K562 (cell line): ENCODE results near the gene ZDHHC19. TPM values are rescaled to one million over a fixed set of nuclear protein-coding genes. Genes with fewer than 3 reads are reported as not detected.

Experiments used
- BRD4 ChIP-seq: fragments of 200-600 bp; sonication (generic); IDR thresholded peaks from 2 replicates; pipeline ENCODE4 v1.6.1; 2017; ENCODE audit warnings: inconsistent platforms
- CBX3 ChIP-seq, 2 experiments: IDR thresholded peaks; 1 replicate in 1 of 2; 2 replicates in 1 of 2; pipeline ENCODE4 v1.6.1; 2012; ENCODE audit warnings: inconsistent platforms in 2 of 2, low read length in 2 of 2, borderline replicate concordance in 1 of 2, control low read depth in 1 of 2
- DMBX1 ChIP-seq: fragments of 250-450 bp; sonication (Bioruptor Pico); IDR thresholded peaks from 2 replicates; pipeline ENCODE4 v1.8.0; 2022; ENCODE audit warnings: inconsistent platforms, mild to moderate bottlenecking, moderate library complexity, borderline replicate concordance
- ESRRB ChIP-seq: fragments of 250-450 bp; sonication (Bioruptor Pico); IDR thresholded peaks from 2 replicates; pipeline ENCODE4 v1.5.0; 2020; ENCODE audit warnings: mild to moderate bottlenecking, moderate library complexity, borderline replicate concordance
- FIP1L1 ChIP-seq: fragments of 200-400 bp; formaldehyde crosslinking; IDR thresholded peaks from 2 replicates; pipeline ENCODE4 v1.6.1; 2018; ENCODE audit warnings: mild to moderate bottlenecking, low read depth, low read length; ENCODE audit not compliant: poor library complexity, severe bottlenecking
- MCM3 ChIP-seq: fragments of 450-650 bp; IDR thresholded peaks from 2 replicates; pipeline ENCODE4 v1.6.1; 2016
- MEF2A ChIP-seq: IDR thresholded peaks from 2 replicates; pipeline ENCODE4 v1.6.1; 2011; ENCODE audit warnings: low read depth, mild to moderate bottlenecking, low read length, moderate library complexity; ENCODE audit not compliant: control insufficient read depth
- NFATC3 ChIP-seq: fragments of 450-650 bp; IDR thresholded peaks from 2 replicates; pipeline ENCODE4 v1.6.1; 2017; ENCODE audit warnings: mild to moderate bottlenecking
- PHF21A ChIP-seq: fragments of 450-650 bp; IDR thresholded peaks from 2 replicates; pipeline ENCODE4 v1.6.1; 2017; ENCODE audit warnings: low read depth, borderline replicate concordance
- POLR2G ChIP-seq: fragments of 200-400 bp; formaldehyde crosslinking; IDR thresholded peaks from 2 replicates; pipeline ENCODE4 v1.6.1; 2017; ENCODE audit warnings: low read depth, mild to moderate bottlenecking, antibody characterized with exemption, low read length, moderate library complexity
- PRPF4 ChIP-seq: fragments of 200-400 bp; formaldehyde crosslinking; IDR thresholded peaks from one replicate; pipeline ENCODE4 v1.6.1; 2017; ENCODE audit warnings: low read length, low read depth, mild to moderate bottlenecking; ENCODE audit not compliant: insufficient read depth, poor library complexity, severe bottlenecking
- RBM17 ChIP-seq: fragments of 200-400 bp; formaldehyde crosslinking; IDR thresholded peaks from 2 replicates; pipeline ENCODE4 v1.6.1; 2017; ENCODE audit warnings: low read depth, mild to moderate bottlenecking, low read length, borderline replicate concordance
- RCOR1 ChIP-seq, 2 experiments: IDR thresholded peaks; 2 replicates each; pipeline ENCODE4 v1.6.1; 2012; ENCODE audit warnings: low read depth in 2 of 2, low read length in 2 of 2, borderline replicate concordance in 1 of 2, improper control_type of control experiment in 1 of 2
- ZNF184 ChIP-seq: sonication (generic); formaldehyde crosslinking; IDR thresholded peaks from 2 replicates; pipeline ENCODE4 v1.5.0; 2020; ENCODE audit warnings: missing genetic modification reagents
- ZNF232 ChIP-seq: sonication (generic); formaldehyde crosslinking; IDR thresholded peaks from 2 replicates; pipeline ENCODE4 v1.8.0; 2022; ENCODE audit warnings: mild to moderate bottlenecking, missing genetic modification reagents
- ZNF551 ChIP-seq: fragments of 250-450 bp; sonication (Bioruptor Pico); IDR thresholded peaks from 2 replicates; pipeline ENCODE4 v1.5.0; 2021; ENCODE audit warnings: mild to moderate bottlenecking, moderate library complexity
- ZNF609 ChIP-seq: sonication (generic); formaldehyde crosslinking; IDR thresholded peaks from 2 replicates; pipeline ENCODE4 v1.8.1; 2023; ENCODE audit warnings: missing genetic modification reagents, mild to moderate bottlenecking, borderline replicate concordance
- ZNF79 ChIP-seq: fragments of 250-450 bp; sonication (Bioruptor Pico); IDR thresholded peaks from 2 replicates; pipeline ENCODE4 v1.4.0; 2020; ENCODE audit warnings: low read depth, mild to moderate bottlenecking, moderate library complexity
- ZSCAN29 ChIP-seq: fragments of 450-650 bp; IDR thresholded peaks from 2 replicates; pipeline ENCODE4 v1.6.1; 2017
- polyA plus RNA-seq, 8 experiments: library from polyadenylated mRNA; depleted of rRNA in 4 of 8; stranded (reverse) in 5 of 8; unstranded in 3 of 8; fragments of >200 nt; fragmentation: Nextera tagmentation in 2 of 8; fragmentation: Illumina TruSeq in 1 of 8; extraction: Ambion mirVana in 2 of 8; extraction: Trizol in 1 of 8; gene quantifications; 2 replicates each; pipeline versions ENCODE4 v1.2.1 to v1.2.3, GENCODE V29; 2011 to 2014; ENCODE audit warnings: inconsistent platforms in 1 of 8, missing spikeins in 1 of 8
- total RNA-seq, 7 experiments: library from RNA; depleted of rRNA in 6 of 7; stranded (reverse); fragments of >200 nt in 6 of 7; fragmentation: Illumina TruSeq in 2 of 7; extraction: Trizol in 2 of 7; gene quantifications; 2 replicates each; pipeline versions ENCODE4 v1.2.1 to v1.2.3, GENCODE V29; 2011 to 2021; ENCODE audit warnings: low replicate concordance in 1 of 7
- TF ChIP-seq, protein P1 (sequence below), 2 experiments: fragments of 450-650 bp; conservative IDR thresholded peaks; 2 replicates each; pipeline ENCODE4 v1.6.1; 2017; ENCODE audit warnings: mild to moderate bottlenecking in 2 of 2, moderate library complexity in 2 of 2
- TF ChIP-seq, protein P2 (sequence below): fragments of 250-450 bp; sonication (Bioruptor Pico); IDR thresholded peaks from 2 replicates; pipeline ENCODE4 v1.8.0; 2021; ENCODE audit warnings: mild to moderate bottlenecking, moderate library complexity

The ZDHHC19 gene
- total and polyA plus RNA-seq, 9 of the 15 experiments (the other 6 are each of a cell fraction or from before 2014, with no cell fraction given), result 0.40 to 5.5 (median 1.1) TPM

DNA sequence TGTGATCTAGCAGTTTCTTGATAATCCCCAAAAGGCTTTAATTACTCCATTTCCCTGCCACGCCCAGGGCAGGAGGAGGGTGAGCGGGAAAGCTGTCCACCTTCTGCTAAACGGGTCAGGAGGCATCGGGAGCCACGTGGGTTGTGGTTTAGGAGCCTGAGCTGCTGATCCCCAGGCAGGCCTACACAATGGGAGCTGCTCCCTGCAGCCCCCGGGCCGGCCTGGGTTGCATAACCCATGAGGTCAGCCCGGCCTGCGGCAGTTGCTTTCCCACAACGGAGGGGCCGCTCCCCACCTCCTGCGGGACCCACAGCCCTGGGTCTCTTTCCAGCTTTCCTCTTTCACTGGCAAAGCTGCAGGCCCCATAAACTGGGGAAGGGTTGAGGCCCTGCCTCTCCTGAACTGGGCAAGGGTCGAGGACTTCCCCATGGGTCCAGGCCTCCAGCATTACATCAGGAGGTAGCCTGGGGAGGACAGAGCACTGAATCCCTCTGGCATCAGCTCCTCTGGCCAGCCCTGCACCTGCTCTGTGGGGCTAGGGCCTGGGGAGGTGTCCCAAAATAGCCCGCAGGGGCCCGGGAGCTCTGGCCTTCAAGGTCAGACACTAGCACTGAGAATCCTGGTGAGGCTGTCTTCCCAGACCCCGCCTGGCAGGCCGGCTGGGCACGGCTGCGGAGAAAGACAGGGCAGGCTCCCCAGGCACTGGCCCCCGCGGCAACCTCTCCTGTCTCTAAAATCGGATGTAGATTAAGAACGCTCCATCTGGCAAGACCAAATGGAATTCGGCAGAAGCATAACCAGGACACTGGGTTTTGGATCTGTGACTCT is 47.3 kb downstream of the ZDHHC19 start (continued):
- no peak for TF ChIP-seq ZNF609 (CRISPR knock-in tag)
- TF ChIP-seq MCM3, result no peak
- TF ChIP-seq ZNF551, result no peak
- TF ChIP-seq CBX3 (IDR thresholded peaks at IDR 0.05; ENCODE audit: borderline replicate concordance in 1 of 2, low read length in 2 of 2), result no peak
- no peak for TF ChIP-seq ESRRB (CRISPR knock-in tag)
- TF ChIP-seq, protein P1, sequence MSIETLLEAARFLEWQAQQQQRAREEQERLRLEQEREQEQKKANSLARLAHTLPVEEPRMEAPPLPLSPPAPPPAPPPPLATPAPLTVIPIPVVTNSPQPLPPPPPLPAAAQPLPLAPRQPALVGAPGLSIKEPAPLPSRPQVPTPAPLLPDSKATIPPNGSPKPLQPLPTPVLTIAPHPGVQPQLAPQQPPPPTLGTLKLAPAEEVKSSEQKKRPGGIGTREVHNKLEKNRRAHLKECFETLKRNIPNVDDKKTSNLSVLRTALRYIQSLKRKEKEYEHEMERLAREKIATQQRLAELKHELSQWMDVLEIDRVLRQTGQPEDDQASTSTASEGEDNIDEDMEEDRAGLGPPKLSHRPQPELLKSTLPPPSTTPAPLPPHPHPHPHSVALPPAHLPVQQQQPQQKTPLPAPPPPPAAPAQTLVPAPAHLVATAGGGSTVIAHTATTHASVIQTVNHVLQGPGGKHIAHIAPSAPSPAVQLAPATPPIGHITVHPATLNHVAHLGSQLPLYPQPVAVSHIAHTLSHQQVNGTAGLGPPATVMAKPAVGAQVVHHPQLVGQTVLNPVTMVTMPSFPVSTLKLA (conservative IDR thresholded peaks at IDR 0.05), result no peak
- TF ChIP-seq, protein P2, sequence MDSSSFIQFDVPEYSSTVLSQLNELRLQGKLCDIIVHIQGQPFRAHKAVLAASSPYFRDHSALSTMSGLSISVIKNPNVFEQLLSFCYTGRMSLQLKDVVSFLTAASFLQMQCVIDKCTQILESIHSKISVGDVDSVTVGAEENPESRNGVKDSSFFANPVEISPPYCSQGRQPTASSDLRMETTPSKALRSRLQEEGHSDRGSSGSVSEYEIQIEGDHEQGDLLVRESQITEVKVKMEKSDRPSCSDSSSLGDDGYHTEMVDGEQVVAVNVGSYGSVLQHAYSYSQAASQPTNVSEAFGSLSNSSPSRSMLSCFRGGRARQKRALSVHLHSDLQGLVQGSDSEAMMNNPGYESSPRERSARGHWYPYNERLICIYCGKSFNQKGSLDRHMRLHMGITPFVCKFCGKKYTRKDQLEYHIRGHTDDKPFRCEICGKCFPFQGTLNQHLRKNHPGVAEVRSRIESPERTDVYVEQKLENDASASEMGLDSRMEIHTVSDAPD (CRISPR knock-in tag), result no peak
- TF ChIP-seq RCOR1 (IDR thresholded peaks at IDR 0.05; ENCODE audit: borderline replicate concordance in 1 of 2, low read depth in 2 of 2, low read length in 2 of 2), result no peak
- TF ChIP-seq ZNF232 (CRISPR knock-in tag), result no peak
- no peak for TF ChIP-seq PRPF4
- TF ChIP-seq RBM17, result no peak
- TF ChIP-seq FIP1L1, result no peak
- TF ChIP-seq ZSCAN29, result no peak
- TF ChIP-seq MEF2A, result no peak
- TF ChIP-seq PHF21A, result no peak
- TF ChIP-seq POLR2G, result 0 out of 2 replicates have a peak, but pooled peaks have one; percentile 17
- no peak for TF ChIP-seq ZNF184 (CRISPR knock-in tag)
- no peak for TF ChIP-seq NFATC3
- no peak for TF ChIP-seq BRD4
- TF ChIP-seq ZNF79 (CRISPR knock-in tag), result no peak
- TF ChIP-seq DMBX1, result peak; percentile 58; the same call in 1 of the 2 replicates
